Loucy (cell line): ENCODE data around the gene PTPRS.

ENCODE experiments used
- EZH2phosphoT487 ChIP-seq: fragments of 200-600 bp; IDR thresholded peaks from 2 replicates; pipeline ENCODE4 v1.6.1; 2018; ENCODE audit warnings: antibody characterized with exemption, mild to moderate bottlenecking, moderate library complexity, borderline replicate concordance
- TF ChIP-seq, protein P1 (sequence below): fragments of 200-600 bp; sonication (generic); conservative IDR thresholded peaks from 2 replicates; pipeline ENCODE4 v1.5.1; 2014; ENCODE audit warnings: mild to moderate bottlenecking, antibody characterized with exemption, low read length

DNA sequence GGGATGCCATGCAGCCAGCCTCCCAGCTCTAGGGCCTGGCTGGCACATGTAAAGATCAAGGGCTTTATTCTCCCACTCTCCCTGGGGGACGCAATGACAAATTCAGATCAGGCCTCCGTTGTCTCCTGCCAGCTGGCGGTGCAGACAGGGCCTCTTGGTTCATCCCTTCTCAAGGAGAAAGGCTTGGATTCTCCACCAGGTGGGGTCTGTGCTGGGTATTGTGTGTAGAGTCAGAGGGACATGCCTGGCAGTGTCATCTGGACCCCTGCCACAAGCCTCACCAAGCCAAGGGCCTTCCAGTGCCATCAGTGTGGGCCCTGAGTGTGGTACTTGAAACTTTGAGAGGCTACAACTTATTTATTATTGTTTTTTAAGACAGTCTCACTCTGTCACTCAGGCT, 8.4 kb upstream of the PTPRS start:
- TF ChIP-seq, protein P1, sequence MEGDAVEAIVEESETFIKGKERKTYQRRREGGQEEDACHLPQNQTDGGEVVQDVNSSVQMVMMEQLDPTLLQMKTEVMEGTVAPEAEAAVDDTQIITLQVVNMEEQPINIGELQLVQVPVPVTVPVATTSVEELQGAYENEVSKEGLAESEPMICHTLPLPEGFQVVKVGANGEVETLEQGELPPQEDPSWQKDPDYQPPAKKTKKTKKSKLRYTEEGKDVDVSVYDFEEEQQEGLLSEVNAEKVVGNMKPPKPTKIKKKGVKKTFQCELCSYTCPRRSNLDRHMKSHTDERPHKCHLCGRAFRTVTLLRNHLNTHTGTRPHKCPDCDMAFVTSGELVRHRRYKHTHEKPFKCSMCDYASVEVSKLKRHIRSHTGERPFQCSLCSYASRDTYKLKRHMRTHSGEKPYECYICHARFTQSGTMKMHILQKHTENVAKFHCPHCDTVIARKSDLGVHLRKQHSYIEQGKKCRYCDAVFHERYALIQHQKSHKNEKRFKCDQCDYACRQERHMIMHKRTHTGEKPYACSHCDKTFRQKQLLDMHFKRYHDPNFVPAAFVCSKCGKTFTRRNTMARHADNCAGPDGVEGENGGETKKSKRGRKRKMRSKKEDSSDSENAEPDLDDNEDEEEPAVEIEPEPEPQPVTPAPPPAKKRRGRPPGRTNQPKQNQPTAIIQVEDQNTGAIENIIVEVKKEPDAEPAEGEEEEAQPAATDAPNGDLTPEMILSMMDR = no peak
- no peak for TF ChIP-seq EZH2phosphoT487
